ENCODE results near the gene MED28. TPM values are rescaled to one million over a fixed set of nuclear protein-coding genes. Genes with fewer than 3 reads are reported as not detected.

MED28 gene
- total RNA-seq, 2 experiments from 2014 or later, result 43.0 to 58.0 TPM

- Mint-ChIP-seq H3K27me3 (no peaks in the 10 kb centered on the region), H3K9me3 (ENCODE audit: low read depth) (no peaks in the 10 kb centered on the region), H3K36me3 (ENCODE audit: low read depth) (peaks cover 61% of the 10 kb centered on the region), H3K4me1 (peaks cover 16% of the 10 kb centered on the region), H3K4me3 (no peak overlapping the region), H3K27ac (no peak overlapping the region)
- ATAC-seq (no peak), DNase-seq (no peak)
- ChIA-PET POLR2A (no interaction called here), CTCF (no interaction called here)
- intact Hi-C loops (cut with DNase I, micrococcal nuclease), result no loop called here
Observed at GRCh38 chr4:17583941-17584340, 30.5 kb upstream of the MED28 start.

- ChIA-PET CTCF (no interaction called here), POLR2A (no interaction called here)
- intact Hi-C loops (cut with DNase I, micrococcal nuclease), result no loop called here
- H3K9me3 Mint-ChIP-seq (ENCODE audit: low read depth), result no peaks in the 10 kb centered on the region
- H3K36me3 Mint-ChIP-seq (ENCODE audit: low read depth), result peaks cover 61% of the 10 kb centered on the region
- no peak overlapping the region for H3K4me3 Mint-ChIP-seq
- H3K27ac Mint-ChIP-seq, result no peak overlapping the region
- no peak for DNase-seq
- ATAC-seq, result no peak
- peaks cover 9% of the 10 kb centered on the region for H3K4me1 Mint-ChIP-seq
- no peaks in the 10 kb centered on the region for H3K27me3 Mint-ChIP-seq
Observed at GRCh38 chr4:17584521-17585213, 29.8 kb upstream of the MED28 start.

GRCh38 chr4:17587094-17587822, 27.2 kb upstream of the MED28 start:
- no peak overlapping the region for H3K27ac Mint-ChIP-seq
- DNase-seq (no peak), ATAC-seq (no peak)
- H3K4me1 Mint-ChIP-seq, result peaks cover 7% of the 10 kb centered on the region
- peaks cover 57% of the 10 kb centered on the region for H3K36me3 Mint-ChIP-seq (ENCODE audit: low read depth)
- no peaks in the 10 kb centered on the region for H3K27me3 Mint-ChIP-seq
- no peak overlapping the region for H3K4me3 Mint-ChIP-seq
- ChIA-PET POLR2A (no interaction called here), CTCF (no interaction called here)
- no peaks in the 10 kb centered on the region for H3K9me3 Mint-ChIP-seq (ENCODE audit: low read depth)
- intact Hi-C loops (cut with DNase I, micrococcal nuclease), result no loop called here

GRCh38 chr4:17589355-17589754, 25.1 kb upstream of the MED28 start:
- no peak overlapping the region for H3K4me3 Mint-ChIP-seq

DNA sequence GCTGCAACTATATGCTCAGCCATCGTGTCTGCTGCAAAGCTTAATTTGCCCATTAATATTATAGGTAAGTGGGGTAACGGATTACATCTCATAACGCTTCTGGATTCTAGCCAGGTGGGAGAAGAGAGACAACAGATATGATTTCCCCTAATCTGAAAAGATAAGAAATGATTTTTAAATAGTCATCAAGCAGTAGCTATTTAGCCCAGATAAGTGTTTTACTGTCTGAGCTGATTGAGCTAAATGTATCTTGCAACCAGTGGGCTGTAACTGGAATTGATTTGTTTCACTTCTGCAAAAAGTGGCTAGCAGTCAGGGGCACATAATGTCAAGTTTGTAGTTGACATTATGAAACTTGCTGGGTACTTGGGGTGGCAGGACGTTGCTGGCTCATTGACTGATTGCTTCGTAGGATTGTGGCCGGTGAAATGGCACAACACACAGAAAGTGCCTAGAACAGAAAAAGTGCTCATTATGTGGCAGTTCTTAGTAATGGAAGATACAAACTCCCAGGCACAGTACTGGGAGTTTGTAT, 18.9 kb upstream of the MED28 start:
- intact Hi-C loops (cut with DNase I, micrococcal nuclease), result no loop called here
- ChIA-PET CTCF (no interaction called here), POLR2A (no interaction called here)
- H3K36me3 Mint-ChIP-seq (ENCODE audit: low read depth), result peaks cover 53% of the 10 kb centered on the region
- H3K4me1 Mint-ChIP-seq, result peaks cover 14% of the 10 kb centered on the region
- H3K4me3 Mint-ChIP-seq, result no peak overlapping the region
- no peak for DNase-seq
- no peaks in the 10 kb centered on the region for H3K27me3 Mint-ChIP-seq
- no peak for ATAC-seq
- no peaks in the 10 kb centered on the region for H3K9me3 Mint-ChIP-seq (ENCODE audit: low read depth)
- no peak overlapping the region for H3K27ac Mint-ChIP-seq

More at GRCh38 chr4:17589355-17589754, 25.1 kb upstream of the MED28 start:
- H3K27me3 Mint-ChIP-seq, result no peaks in the 10 kb centered on the region
- ATAC-seq, result no peak
- no peaks in the 10 kb centered on the region for H3K9me3 Mint-ChIP-seq (ENCODE audit: low read depth)
- no peak for DNase-seq
- ChIA-PET POLR2A (interaction anchor here (0.7 kb wide), 1 partner anchor 25 kb away, joined by 3 read pairs; the partner anchor contains the start of gene MED28), CTCF (interaction anchor here (1.3 kb wide), 1 partner anchor 8 kb away, joined by 3 read pairs; no protein-coding TSS in a partner anchor)
- H3K4me1 Mint-ChIP-seq, result peaks cover 14% of the 10 kb centered on the region
- no peak overlapping the region for H3K27ac Mint-ChIP-seq
- H3K36me3 Mint-ChIP-seq (ENCODE audit: low read depth), result peaks cover 59% of the 10 kb centered on the region
- intact Hi-C loops (cut with DNase I, micrococcal nuclease), result no loop called here

GRCh38 chr4:17597517-17597916, 16.9 kb upstream of the MED28 start:
- no peaks in the 10 kb centered on the region for H3K9me3 Mint-ChIP-seq (ENCODE audit: low read depth)
- H3K4me1 Mint-ChIP-seq, result peaks cover 4% of the 10 kb centered on the region
- ChIA-PET CTCF (interaction anchor here (0.6 to 1.0 kb wide), 3 partner anchors 8 to 37 kb away, joined by 3 to 5 read pairs (median 3); no protein-coding TSS in a partner anchor), POLR2A (interaction anchor here (0.8 kb wide), 1 partner anchor 17 kb away, joined by 4 read pairs; the partner anchor contains the start of gene MED28)
- DNase-seq, result peak; percentile 21
- peaks cover 42% of the 10 kb centered on the region for H3K36me3 Mint-ChIP-seq (ENCODE audit: low read depth)
- peak; percentile 19 for ATAC-seq
- no peak overlapping the region for H3K4me3 Mint-ChIP-seq
- no peaks in the 10 kb centered on the region for H3K27me3 Mint-ChIP-seq
- intact Hi-C loops (cut with DNase I, micrococcal nuclease), result no loop called here
- H3K27ac Mint-ChIP-seq, result no peak overlapping the region

GRCh38 chr4:17599826-17600225, 14.6 kb upstream of the MED28 start:
- intact Hi-C loops (cut with DNase I, micrococcal nuclease), result no loop called here
- Mint-ChIP-seq H3K9me3 (ENCODE audit: low read depth) (no peaks in the 10 kb centered on the region), H3K4me3 (no peak overlapping the region), H3K27ac (no peak overlapping the region), H3K27me3 (no peaks in the 10 kb centered on the region), H3K36me3 (ENCODE audit: low read depth) (peaks cover 36% of the 10 kb centered on the region), H3K4me1 (no peaks in the 10 kb centered on the region)
- DNase-seq (no peak), ATAC-seq (no peak)
- CTCF ChIA-PET, result interaction anchor here (0.8 to 1.9 kb wide), 2 partner anchors 8 to 9 kb away, joined by 4 to 5 read pairs; no protein-coding TSS in a partner anchor
- POLR2A ChIA-PET, result no interaction called here

- peaks cover 18% of the 10 kb centered on the region for H3K36me3 Mint-ChIP-seq (ENCODE audit: low read depth)
- POLR2A ChIA-PET, result no interaction called here
- H3K27ac Mint-ChIP-seq, result no peak overlapping the region
- intact Hi-C loops (cut with DNase I, micrococcal nuclease), result no loop called here
- H3K27me3 Mint-ChIP-seq, result no peaks in the 10 kb centered on the region
- ATAC-seq (no peak), DNase-seq (no peak)
- H3K9me3 Mint-ChIP-seq (ENCODE audit: low read depth), result no peaks in the 10 kb centered on the region
- CTCF ChIA-PET, result no interaction called here
- H3K4me1 Mint-ChIP-seq, result no peaks in the 10 kb centered on the region
- no peak overlapping the region for H3K4me3 Mint-ChIP-seq
Observed at GRCh38 chr4:17605236-17605635, 9.2 kb upstream of the MED28 start.

DNA sequence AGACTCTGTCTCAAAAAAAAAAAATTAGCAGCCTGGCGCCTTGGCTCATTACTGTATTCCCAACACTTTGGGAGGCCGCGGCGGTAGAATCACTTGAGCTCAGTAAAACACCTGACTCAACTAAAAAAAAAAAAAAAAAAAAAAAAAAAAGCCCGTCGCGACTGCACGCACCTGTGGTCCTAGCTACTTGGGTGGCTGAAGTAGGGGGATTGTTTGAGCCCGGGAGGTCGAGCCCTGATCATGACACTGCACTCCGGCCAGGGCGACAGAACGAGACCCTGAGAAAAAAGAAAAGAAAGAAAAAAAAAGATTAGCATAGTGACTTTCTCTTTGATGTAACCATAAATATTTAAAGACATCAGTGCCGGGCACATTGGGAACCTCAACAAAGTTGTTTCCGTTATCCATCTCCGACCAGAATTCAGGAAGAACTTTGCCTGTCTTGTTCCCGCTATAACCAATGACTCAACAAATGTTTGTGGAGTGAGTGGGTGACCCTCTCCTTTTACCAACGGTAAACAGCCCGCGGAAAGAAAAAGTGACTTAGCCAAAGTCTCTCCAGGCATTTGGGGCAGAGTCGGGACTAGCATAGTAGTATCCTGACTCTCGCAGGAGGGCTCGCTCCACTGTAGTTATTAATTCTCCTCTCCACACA, 553 bp upstream of the MED28 start:
- ChIA-PET POLR2A (interaction anchor here (0.6 to 1.7 kb wide), 6 partner anchors 10 to 196 kb away, joined by 3 to 8 read pairs (median 4); no protein-coding TSS in a partner anchor), CTCF (interaction anchor here (0.6 to 1.8 kb wide), 7 partner anchors 13 to 430 kb away, joined by 3 to 8 read pairs (median 3); no protein-coding TSS in a partner anchor)
- Mint-ChIP-seq H3K9me3 (ENCODE audit: low read depth) (no peaks in the 10 kb centered on the region), H3K27me3 (no peaks in the 10 kb centered on the region), H3K27ac (peak overlapping the region; percentile 97), H3K4me1 (peaks cover 37% of the 10 kb centered on the region), H3K4me3 (peak overlapping the region; percentile 98), H3K36me3 (ENCODE audit: low read depth) (peaks cover 26% of the 10 kb centered on the region)
- intact Hi-C loops (cut with DNase I, micrococcal nuclease), result loop anchor here (1.0 to 10.0 kb wide), 8 partner anchors 37 to 1389 kb away; partner anchors contain the start of genes DCAF16 (in 2 of the 2), LAP3 (in 2 of the 2), NCAPG (in 2 of the 2) and LCORL (in 1 of the 2)
- ATAC-seq (peak; percentile 58), DNase-seq (peak; percentile 31)

- H3K27ac Mint-ChIP-seq, result no peak overlapping the region
- peaks cover 41% of the 10 kb centered on the region for H3K36me3 Mint-ChIP-seq (ENCODE audit: low read depth)
- ChIA-PET POLR2A (interaction anchor here (0.5 kb wide), 1 partner anchor 39 kb away, joined by 10 read pairs; the partner anchor contains the start of gene LAP3), CTCF (interaction anchor here (0.6 kb wide), 1 partner anchor 450 kb away, joined by 3 read pairs; no protein-coding TSS in a partner anchor)
- peaks cover 47% of the 10 kb centered on the region for H3K4me1 Mint-ChIP-seq
- no peaks in the 10 kb centered on the region for H3K9me3 Mint-ChIP-seq (ENCODE audit: low read depth)
- intact Hi-C loops (cut with DNase I, micrococcal nuclease), result loop anchor here in 1 of 2 experiments (2.0 to 10.0 kb wide), 2 partner anchors 15 to 1391 kb away; partner anchors contain the start of gene TAPT1
- DNase-seq (no peak), ATAC-seq (no peak)
- no peaks in the 10 kb centered on the region for H3K27me3 Mint-ChIP-seq
- peak overlapping the region; percentile 62 for H3K4me3 Mint-ChIP-seq
Observed at GRCh38 chr4:17616283-17616682, 1.8 kb downstream of the MED28 start.

DNA sequence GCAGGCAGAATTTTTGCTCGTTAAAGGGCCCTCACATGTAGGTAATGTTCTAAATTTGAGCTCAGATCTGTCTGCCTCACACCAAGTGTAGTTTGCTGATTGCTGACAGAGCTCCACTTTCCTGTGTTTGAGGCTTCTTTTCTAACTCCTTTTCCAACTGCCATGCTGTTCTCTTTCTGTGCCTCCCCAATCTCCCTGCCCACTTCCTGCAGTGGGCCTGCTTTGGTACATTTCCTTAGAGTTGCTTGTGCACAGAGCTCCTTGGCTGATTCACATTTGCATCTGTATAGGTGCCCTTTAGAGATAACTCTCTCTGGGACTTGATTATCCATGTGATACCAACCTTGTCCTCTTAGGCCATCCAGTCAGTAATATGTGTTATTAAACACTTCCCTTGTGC, 4.5 kb downstream of the MED28 start:
- Mint-ChIP-seq H3K27ac (peak overlapping the region; percentile 76), H3K4me3 (no peak overlapping the region), H3K4me1 (peaks cover 43% of the 10 kb centered on the region), H3K27me3 (no peaks in the 10 kb centered on the region), H3K9me3 (ENCODE audit: low read depth) (no peaks in the 10 kb centered on the region), H3K36me3 (ENCODE audit: low read depth) (peaks cover 62% of the 10 kb centered on the region)
- intact Hi-C loops (cut with DNase I, micrococcal nuclease), result loop anchor here in 1 of 2 experiments (10.0 kb wide), 1 partner anchor 1394 kb away; the partner anchor contains the start of gene TAPT1
- ATAC-seq (no peak), DNase-seq (no peak)
- CTCF ChIA-PET, result interaction anchor here (1.2 kb wide), 1 partner anchor 70 kb away, joined by 5 read pairs; no protein-coding TSS in a partner anchor
- POLR2A ChIA-PET, result interaction anchor here (1.1 kb wide), 1 partner anchor 191 kb away, joined by 5 read pairs; no protein-coding TSS in a partner anchor
